HG03432 (cell line): ENCODE data around the gene CCDC14.
A peak's percentile ranks its signal among the peaks of the same experiment; 100 is the strongest.
"Not testable (repeated sequence)": the region's sequence is repeated elsewhere in the genome, so short reads cannot be mapped to it uniquely, and the experiment has no call there.

Experiments used
- ATAC-seq: cut with Tn5 transposase; IDR thresholded peaks from one replicate; pipeline ENCODE4 v1.9.1; 2021; ENCODE audit warnings: mild to moderate bottlenecking, moderate library complexity; ENCODE audit not compliant: unreplicated experiment

The CCDC14 gene

DNA sequence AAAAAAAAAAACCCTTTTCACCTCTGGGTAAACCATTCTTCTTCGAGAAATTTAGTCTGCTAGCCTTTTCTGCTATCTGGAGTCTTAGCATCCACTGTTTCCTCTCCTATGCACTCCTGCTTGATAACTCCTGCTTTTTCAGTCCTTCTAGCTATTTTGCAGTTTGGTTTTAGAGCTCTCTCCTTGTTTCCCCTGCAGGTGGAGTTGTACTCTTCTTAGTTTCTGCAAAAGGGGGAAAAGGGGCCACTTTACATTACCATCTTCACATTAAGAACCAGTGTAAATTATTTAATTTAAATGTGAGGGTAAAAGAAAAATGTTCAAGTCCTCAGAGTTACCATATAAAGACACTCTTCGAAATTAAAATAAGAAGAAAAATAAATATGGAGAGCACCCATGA is 53.3 kb downstream of the CCDC14 start:
- no peak for ATAC-seq

DNA sequence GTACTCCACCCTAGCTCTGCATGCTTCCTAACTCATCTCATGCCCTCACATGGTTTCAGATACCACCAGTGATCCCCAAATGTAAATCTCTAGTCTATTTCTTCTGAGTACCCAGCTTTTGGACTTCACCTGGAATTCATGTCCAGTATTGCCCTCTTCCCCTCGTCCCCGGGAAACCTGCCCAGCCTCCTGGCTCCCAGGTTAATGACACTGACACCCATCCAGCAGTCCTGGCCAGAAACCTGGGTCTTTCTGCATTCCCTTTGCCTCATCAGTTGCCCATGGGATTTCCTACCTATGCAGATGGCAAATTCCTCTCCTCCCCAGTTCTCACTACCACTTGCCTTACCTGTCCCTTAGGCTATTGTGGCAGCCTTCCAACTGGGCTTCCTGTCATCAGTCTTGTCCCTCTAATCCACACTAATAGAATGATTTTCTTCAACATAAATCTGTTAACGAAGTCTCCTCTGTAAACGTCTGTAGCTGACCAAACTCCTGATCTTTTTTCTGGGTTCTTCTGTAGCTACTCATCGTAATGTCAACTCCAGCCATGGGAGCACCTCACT is 61.6 kb downstream of the CCDC14 start:
- no peak for ATAC-seq

DNA sequence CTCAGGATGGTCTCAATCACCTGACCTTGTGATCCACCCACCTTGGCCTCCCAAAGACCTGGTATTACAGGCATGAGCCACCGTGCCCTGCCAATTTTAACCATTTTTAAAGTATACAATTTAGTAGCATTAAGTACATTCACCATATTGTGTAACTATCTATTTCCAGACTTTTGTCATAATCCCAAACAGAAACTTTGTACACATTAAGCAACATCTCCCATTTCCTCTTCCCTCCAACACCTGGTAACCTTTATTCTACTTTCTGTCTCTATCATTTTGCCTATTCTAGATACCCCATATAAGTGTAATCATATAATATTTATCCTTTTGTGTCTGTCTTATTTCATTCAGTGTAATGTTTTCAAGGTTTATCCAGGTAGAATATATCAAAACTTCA is 68.0 kb downstream of the CCDC14 start:
- ATAC-seq, result no peak

DNA sequence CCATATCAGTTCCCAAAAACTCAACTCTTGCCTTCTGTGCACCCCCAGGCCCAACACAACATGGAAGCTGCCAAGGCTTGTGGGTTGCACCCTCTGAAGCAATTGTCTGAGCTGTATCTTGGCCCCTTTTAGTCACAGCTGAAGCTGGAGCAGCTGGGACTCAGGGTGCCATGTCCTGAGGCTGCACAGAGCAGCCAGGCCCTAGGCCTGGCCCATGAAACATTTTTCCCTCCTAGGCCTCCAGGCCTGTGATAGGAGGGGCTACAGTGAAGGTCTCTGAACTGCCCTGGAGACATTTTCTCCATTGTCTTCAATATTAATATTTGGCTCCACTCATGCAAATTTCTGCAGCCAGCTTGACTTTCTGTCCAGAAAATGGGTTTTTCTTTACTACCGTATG is 68.8 kb downstream of the CCDC14 start:
- ATAC-seq, result no peak

DNA sequence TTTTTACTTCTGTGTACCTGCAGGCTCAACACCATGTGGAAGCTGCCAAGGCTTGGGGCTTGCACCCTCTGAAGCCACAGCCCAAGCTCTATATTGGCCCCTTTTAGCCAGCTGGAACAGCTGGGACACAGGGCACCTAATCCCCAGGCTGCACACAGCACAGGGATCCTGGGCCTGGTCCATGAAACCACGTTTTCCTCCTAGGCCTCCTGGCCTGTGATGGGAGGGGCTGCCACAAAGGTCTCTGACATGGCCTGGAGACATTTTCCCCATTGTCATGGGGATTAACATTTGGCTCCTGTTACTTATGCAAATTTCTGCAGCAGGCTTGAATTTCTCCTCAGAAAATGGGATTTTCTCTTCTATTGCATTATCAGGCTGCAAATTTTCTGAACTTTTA is 70.0 kb downstream of the CCDC14 start:
- ATAC-seq, result not testable (repeated sequence)

DNA sequence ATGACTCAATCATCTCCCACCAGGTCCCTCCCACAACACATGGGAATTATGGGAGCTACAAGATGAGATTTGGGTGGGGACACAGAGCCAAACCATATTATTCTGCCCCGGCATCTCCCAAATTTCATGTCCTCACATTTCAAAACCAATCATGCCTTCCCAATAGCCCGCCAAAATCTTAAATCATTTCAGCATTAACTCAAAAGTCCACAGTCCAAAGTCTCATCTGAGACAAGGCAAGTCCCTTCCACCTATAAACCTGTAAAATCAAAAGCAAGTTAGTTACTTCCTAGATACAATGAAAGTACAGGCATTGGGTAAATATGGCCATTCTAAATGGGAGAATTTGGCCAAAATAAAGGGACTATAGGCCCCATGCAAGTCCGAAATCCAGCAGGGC is 70.9 kb downstream of the CCDC14 start:
- not testable (repeated sequence) for ATAC-seq

DNA sequence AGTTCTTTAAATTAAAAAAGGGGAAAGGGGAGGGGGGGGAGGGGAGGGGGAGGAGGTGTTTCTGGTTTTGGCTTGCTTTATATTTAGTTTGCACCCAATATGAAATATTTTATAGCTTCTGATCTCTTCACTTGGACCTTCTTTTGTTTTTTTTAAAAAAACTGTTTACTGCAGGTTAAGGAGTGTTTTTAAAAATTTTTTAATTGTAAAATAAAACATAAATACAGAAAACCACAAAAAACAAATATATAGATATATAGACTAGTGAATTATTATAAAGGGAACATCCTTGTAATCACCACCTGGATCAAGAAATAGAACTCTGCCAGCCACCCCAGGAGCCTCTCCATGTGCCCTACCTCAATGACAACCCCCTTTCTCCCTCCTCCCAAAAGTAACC is 76.0 kb downstream of the CCDC14 start:
- ATAC-seq, result no peak

DNA sequence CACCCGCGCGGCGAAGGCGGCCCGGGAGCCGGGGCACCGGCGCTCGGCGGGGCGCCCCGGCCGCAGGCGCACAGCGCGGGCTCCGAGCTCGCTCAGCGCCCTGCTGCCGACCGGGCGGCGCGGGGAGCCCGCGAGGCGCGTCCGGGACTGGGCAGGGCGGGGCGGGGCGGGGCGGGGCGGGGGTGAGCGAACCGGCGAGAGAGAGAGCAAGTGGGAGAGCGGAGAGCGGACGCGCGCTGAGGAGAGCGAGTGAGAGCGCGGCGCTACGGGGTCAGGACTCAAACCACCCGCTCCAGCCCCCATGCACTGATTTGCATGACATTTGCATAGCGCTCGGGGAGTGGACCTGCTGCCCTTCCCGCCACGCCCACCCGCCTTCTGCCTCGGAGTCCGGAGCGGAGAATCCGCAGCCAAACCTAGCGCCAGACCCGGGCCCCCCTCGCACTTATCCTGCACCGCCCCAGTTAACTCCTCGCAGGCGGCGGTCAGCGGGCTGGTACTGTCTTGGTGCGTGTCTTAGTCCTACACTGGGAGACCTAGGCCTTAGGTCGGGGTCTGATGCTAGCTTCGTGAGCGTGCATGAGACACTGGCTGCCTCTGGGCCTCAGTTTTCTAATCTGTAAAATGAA is 76.7 kb downstream of the CCDC14 start, which contains the start of gene MYLK:
Gene MYLK, minus strand, starts transcription at position 130 of the 629 bp plus-strand sequence. CDS start 90,491 bp downstream, outside the sequence.
- ATAC-seq, result peak; percentile 79

DNA sequence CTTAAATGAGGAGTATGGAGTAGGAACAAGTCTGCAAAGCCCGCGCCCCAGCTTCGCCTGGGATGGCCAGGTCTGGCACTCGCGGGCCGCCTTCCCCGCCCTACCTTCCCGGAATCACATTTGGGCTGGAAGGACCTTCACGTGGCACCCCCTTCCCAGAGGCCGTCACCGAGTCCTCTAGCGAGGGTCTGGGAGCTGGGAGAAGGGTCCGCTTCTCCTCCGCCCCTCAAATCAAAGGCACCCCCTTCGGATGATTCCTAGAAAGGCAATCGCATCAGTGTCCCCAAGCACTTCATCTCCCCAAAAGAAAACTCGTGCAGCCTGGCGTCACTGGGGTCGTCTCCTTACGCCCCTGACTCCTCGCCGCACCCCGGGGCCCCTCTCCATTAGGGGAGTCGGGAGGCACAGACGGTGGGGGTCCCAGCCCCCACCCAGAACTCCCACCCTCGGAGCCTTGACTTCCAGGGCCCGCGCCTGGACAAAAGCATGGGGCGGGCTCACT is 77.3 kb downstream of the CCDC14 start:
- ATAC-seq, result peak; percentile 8

DNA sequence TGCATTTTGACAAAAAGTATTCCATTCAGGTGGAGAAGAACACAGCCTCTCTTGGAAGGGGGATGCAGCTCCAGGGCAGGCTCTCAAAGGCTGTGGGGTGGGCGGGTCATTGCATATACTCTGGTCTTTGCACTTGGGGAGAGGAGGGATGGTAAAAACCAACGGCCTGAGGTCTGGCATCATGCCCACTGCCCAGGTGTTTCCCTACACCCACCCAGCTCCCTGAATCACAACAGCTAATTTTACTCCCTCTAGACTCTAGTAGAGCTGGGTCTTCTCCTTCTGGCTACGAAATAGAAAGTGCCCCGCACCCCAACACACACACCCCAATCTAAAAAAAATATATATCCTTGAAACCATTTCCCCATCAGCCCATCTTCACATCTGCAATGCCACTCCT is 77.9 kb downstream of the CCDC14 start:
- no peak for ATAC-seq

DNA sequence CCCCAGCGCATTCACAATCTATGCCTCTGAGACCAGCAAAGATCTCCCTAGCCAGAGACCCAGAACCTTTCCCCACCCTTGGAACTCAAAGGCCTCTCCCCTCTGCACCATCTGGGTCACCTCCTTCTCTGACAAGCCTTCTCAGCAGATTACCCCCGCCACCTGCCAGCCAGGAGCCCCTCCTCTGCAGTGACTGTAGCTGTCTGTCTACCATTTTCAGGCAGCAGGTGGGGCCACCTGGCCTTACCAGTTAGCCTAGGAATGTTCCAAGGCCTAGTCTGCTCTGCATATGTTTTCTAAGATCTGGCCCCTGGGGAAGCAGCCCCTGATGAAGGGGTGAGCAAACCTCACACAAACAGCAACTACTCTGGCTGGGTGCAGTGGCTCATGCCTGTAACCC is 79.3 kb downstream of the CCDC14 start:
- no peak for ATAC-seq

DNA sequence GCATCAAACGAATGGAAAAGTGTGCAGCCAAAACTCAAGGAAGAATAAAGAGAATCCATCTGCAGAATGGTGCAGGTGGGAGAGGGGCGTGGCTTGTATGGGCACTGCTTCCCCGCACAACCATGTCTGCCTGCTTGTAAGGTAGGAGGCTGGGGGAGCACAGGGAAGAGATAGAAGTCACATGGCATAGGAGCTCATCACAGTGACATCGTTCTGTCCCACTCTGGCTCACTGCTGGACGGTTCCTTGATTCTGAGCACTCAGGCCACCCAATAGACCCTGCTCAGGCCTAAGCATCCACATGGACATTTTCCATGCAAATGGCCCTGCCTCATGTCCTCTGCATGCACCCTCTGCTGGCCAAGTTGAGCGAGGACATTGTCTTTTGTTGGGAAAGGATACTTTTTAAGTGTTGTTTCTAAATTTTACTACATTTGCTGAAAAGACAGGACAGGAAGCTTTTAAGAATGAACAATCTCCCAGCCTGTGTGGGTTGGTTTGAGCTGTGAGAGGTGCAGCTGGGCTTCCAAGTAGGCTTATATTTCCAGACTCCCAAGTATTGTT is 79.9 kb downstream of the CCDC14 start:
- no peak for ATAC-seq

DNA sequence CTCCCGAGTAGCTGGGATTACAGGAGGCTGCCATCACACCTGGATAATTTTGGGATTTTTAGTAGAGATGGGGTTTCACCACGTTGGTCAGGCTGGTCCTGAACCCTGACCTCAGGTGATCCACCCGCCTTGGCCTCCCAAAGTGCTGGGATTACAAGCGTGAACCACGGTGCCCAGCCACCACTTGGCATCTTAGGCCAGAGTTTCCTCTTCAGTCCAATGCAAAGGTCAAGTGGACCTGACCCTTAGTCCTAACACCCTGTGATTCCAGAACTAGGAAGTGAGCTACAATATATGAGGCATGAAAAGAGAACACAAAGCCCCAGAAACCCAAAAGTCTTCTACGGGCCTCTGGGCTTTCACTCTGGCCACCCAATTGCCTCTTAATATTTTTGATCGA is 82.2 kb downstream of the CCDC14 start:
- no peak for ATAC-seq

DNA sequence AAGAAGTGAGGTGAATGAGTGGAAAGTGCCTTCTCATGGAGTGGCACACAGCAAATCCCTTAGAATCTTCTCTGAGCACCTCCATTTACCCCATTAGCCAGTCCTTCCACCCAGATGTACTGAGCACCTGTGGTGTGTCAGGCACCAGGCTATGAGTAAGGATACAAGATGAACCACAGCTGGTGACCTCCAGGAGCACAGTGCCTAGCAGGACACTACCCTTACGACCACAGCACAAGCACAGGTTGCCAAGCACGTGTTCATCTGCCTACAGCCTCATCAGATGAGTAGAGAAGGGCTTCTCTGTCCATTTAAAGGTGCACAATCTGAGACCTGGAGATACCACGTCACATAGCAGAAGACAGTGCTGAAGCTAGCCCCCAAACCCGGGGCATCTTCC is 83.1 kb downstream of the CCDC14 start:
- ATAC-seq, result no peak

DNA sequence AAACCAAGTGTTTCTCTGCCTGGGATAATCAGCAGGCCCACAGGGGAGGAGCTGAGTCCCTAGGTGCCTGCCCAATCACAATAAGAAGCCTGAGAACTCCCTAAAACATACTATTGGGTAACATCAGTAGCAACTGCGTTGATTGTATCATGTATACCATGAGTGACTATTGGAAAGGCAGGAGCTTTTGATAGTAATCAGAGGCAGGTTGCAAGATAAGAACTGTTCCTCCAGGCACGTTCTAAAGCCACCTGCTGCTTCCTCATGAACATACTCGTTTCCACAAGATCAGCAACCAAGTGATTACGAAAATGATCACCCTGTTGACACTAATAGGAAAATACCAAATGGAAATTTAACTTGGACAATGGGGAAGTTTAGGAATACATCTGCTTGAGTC is 83.6 kb downstream of the CCDC14 start:
- no peak for ATAC-seq

DNA sequence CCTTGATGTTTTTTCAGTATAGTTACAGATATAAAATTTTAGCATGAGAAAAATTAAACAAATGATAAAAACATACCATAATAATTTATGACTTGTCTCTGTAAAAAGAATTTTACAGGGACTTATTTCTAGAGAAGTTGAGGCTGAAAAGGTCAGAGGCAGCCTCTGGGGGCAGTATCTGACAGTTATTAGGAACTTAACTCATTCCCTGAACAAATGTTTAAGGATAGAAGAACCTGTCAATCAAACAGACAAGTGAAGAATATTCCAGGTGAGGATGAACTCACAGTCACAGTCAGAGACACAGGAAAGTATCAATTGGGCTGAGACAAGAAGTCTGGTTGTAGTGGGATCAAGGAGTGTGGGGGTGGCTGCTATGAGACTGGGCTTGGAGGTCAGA is 84.2 kb downstream of the CCDC14 start:
- no peak for ATAC-seq

DNA sequence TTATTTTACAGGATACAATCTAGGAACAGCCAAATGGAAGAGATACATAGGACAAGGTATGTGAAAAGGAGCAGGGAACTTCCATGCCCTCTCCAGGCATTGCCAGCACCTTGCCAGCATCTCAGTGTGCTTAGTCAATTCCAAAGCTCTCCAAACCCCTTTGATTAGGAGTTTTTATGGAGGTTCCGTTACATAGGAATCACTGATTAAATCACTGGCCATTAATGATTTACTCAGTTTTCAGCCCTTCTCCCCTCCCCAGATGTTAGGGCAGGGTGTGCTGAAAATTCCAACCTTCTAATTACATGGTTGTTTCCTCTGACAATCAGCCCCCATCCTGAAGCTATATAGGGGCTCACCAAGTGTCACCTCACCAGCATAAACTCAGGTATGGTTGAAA is 88.4 kb downstream of the CCDC14 start:
- ATAC-seq, result no peak

DNA sequence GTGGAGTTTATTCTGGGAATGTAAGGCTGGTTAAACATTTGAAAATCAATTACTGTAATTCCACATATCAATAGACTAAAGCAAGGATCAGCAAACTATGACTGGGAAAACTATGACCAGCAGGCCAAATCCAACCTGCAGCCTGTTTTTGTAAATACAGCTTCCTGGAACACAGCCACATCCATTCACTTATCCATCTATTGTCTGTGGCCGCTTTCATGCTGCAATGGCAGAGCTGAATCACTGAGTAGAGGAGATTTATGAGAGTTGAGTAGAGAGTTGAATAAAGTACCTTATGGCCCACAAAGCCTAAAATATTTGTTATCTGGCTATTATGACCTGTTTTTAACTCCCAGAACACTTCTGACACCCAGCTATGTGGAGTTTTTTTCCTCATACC is 89.1 kb downstream of the CCDC14 start:
- no peak for ATAC-seq

DNA sequence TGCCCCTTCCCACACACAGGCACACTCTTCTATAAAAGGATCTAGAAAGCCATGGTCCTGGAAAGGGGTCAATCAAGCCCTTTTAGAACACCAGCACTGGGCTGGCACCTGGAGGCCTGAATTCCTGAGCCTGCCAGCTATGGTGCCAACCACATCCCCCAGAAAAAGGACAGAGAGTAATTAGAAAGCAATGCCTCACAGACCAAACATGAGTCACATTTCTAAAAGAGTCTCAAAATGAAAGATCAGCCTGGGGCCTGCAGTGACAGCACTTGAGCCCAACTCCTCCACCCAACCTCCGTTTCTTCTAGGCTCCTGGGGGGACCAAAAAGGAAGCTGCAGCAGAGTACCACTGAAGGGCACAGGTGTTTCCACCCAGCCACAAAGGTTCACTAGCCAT is 91.0 kb downstream of the CCDC14 start:
- ATAC-seq, result no peak

DNA sequence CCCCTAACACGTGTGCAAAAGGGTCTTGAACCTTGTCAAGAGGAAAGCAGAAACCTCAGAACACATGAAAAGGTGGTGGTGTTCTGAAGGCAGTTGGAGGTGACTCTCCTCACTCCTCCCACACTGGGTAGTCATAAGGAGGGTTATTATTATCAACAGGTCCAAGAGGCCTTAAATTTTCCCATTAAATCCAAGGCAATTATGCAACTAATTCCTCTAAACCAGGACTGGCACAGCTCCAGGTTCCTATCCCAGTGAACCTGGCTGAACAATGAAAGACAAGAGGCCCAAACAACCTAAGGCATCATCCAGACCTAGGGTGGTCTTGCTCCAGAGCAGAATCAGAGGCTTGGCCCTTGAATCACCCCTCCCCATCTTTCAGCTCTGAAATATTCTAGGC is 91.9 kb downstream of the CCDC14 start:
- ATAC-seq, result no peak

DNA sequence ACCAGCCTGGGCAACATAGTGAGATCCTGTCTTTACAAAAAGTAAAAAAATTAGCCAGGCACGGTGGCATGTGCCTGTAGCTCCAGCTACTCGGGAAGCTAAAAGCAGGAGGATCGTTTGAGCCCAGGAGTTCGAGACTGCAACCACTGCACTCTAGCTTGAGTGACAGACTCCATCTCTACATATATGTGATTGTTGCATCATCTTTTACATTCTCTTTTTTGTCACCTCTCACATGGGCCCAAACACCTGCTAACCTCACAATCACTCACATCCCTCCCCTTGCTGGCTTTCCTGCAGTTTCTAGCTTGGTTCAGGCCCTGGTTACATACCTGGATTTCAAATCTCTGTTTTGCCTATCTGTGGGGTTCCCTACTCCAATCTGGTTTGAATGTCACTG is 96.3 kb downstream of the CCDC14 start:
- no peak for ATAC-seq
